Gastrocnemius medialis (tissue), 4 donors: Measurements from ENCODE around the gene TPM2.

Experiments
- CTCF ChIP-seq, 5 experiments: fragments of 450-650 bp in 3 of 5; fragments of 200-600 bp in 2 of 5; sonication (generic) in 2 of 5; IDR thresholded peaks in 4 of 5; conservative IDR thresholded peaks in 1 of 5; 1 replicate in 4 of 5; 2 replicates in 1 of 5; pipeline ENCODE4 v1.5.1; 2016 to 2019; ENCODE audit warnings: antibody characterized with exemption in 5 of 5, mild to moderate bottlenecking in 3 of 5, moderate library complexity in 3 of 5
- POLR2A ChIP-seq, 2 donors: fragments of 450-650 bp; IDR thresholded peaks; one replicate each; pipeline ENCODE4 v1.6.1; 2017; ENCODE audit warnings: antibody characterized with exemption in 2 of 2, mild to moderate bottlenecking in 2 of 2, moderate library complexity in 2 of 2

- no peak for TF ChIP-seq CTCF (IDR thresholded peaks at IDR 0.05 in 4 of 5, conservative IDR thresholded peaks at IDR 0.05 in 1 of 5)
- TF ChIP-seq POLR2A (IDR thresholded peaks at IDR 0.05) = no peak
Observed at GRCh38 chr9:35682520-35683315, 7.0 kb downstream of the TPM2 start.
